GM12891 (cell line): ENCODE measurements around the gene NRXN3.

Source experiments
- POLR2AphosphoS5 ChIP-seq: IDR thresholded peaks from 2 replicates; pipeline ENCODE4 v1.6.1; 2011; ENCODE audit warnings: low read depth, low read length, control low read depth
- POU2F2 ChIP-seq: IDR thresholded peaks from 2 replicates; pipeline ENCODE4 v1.6.1; 2011; ENCODE audit warnings: low read depth, mild to moderate bottlenecking, control low read depth, low read length, moderate library complexity
- TAF1 ChIP-seq: IDR thresholded peaks from 2 replicates; pipeline ENCODE4 v1.6.1; 2011; ENCODE audit warnings: low read depth, low read length, control low read depth

GRCh38 chr14:79246173-79246572 is 1076.0 kb downstream of the NRXN3 start:
- TF ChIP-seq POLR2AphosphoS5 (no peak), TAF1 (no peak), POU2F2 (no peak)
